ENCODE data around the gene GALNS.

DNA sequence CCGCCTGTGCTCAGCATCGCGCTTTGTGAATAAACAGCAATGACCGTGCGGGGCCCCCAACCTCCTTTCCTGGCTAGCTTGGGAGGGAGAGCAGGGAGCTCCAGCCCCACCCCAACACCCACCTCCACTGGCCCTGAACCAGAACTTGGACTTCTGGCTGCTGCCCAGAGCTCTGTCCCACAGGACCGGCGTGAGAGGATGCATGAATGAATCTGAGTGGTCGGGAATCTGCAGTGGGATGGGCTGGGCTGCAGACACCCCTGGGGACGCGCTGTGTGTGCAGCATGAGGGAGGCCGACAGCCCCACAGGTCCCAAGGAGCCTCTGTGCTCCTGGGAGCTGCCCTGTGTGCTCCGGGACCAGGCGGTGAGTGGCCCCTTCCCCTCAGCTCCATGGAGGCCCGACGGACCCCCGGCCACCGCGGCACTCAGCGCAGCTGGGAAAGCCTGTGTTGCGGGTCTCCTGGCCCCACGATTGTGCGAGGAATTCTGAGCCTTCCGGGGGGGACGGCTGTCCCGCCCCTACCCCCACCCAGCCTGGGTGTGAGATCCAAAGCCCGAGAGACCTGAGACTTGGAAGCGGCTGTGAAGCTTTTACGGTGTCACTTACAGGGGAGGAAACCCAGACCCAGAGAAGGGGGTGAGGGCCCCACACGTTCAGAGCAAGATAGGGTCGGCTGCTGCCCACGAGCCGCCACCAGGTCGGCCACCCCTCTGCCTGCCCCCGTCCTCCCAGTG, 77.2 kb downstream of the GALNS start:
- no peak for TF ChIP-seq CTCF (IDR thresholded peaks at IDR 0.05)
- TF ChIP-seq POLR2A (IDR thresholded peaks at IDR 0.05): no peak
- TF ChIP-seq EP300 (IDR thresholded peaks at IDR 0.05): no peak
